ENCODE data around the gene ATXN1. TPM values are rescaled to one million over a fixed set of nuclear protein-coding genes. Genes with fewer than 3 reads are reported as not detected.

Gene ATXN1
- total RNA-seq, 1 experiment from 2014 or later, result 5.6 TPM

- Histone ChIP-seq H3K23ac (ENCODE audit: insufficient read length, low read depth, low read length) (no peak overlapping the region), H3K9ac (ENCODE audit: extremely low read depth, insufficient read length, low read length) (no peak overlapping the region), H3K79me2 (ENCODE audit: insufficient read depth, low read length) (no peaks in the 10 kb centered on the region), H3K27ac (ENCODE audit: insufficient read length, low read depth, low read length) (no peak overlapping the region), H3K9me3 (ENCODE audit: control insufficient read depth, low read depth, low read length) (no peaks in the 10 kb centered on the region), H4K5ac (ENCODE audit: insufficient read length, low read depth, low read length) (no peak overlapping the region), H2BK5ac (ENCODE audit: insufficient read length, low read length) (no peak overlapping the region), H2BK15ac (ENCODE audit: low read depth, low read length) (no peak overlapping the region), H3K23me2 (ENCODE audit: insufficient read length, low read depth, low read length, poor library complexity, severe bottlenecking) (no peaks in the 10 kb centered on the region), H2BK20ac (ENCODE audit: low read depth, low read length, poor library complexity, severe bottlenecking) (no peak overlapping the region), H3K79me1 (ENCODE audit: insufficient read depth, low read depth, low read length, poor library complexity, severe bottlenecking) (no peaks in the 10 kb centered on the region), H3K56ac (ENCODE audit: insufficient read length, low read depth, low read length) (no peak overlapping the region), H2AFZ (ENCODE audit: low read length) (no peak overlapping the region), H2AK5ac (ENCODE audit: insufficient read length, low read length) (no peak overlapping the region), H3K18ac (ENCODE audit: insufficient read length, low read depth, low read length) (no peak overlapping the region), H3K4me1 (ENCODE audit: insufficient read depth, low read length) (no peaks in the 10 kb centered on the region), H3K4me2 (ENCODE audit: insufficient read depth, insufficient read length, low read length) (no peak overlapping the region), H2BK120ac (ENCODE audit: low read depth, low read length, poor library complexity, severe bottlenecking) (no peak overlapping the region), H4K8ac (replicated peaks; ENCODE audit: insufficient read length, low read depth, low read length) (no peak overlapping the region), H3K14ac (ENCODE audit: insufficient read depth, low read length) (no peak overlapping the region), H3K4ac (ENCODE audit: low read depth, low read length) (no peak overlapping the region), H4K20me1 (ENCODE audit: control insufficient read depth, insufficient read depth, insufficient read length) (no peaks in the 10 kb centered on the region), H3T11ph (ENCODE audit: low read length) (no peak overlapping the region), H4K91ac (ENCODE audit: insufficient read length, low read depth, low read length) (no peak overlapping the region), H3K27me3 (ENCODE audit: insufficient read depth, low read length) (no peaks in the 10 kb centered on the region), H2BK12ac (ENCODE audit: insufficient read length, low read depth, low read length) (no peak overlapping the region)
- H3K4me1 Mint-ChIP-seq, result peaks cover 19 to 21% of the 10 kb centered on the region in 2 experiments
- no peak overlapping the region for H3K4me3 Mint-ChIP-seq
- TF ChIP-seq CTCF (conservative IDR thresholded peaks at IDR 0.05), result peak; percentile 82
- WGBS (ENCODE audit: extremely low coverage, insufficient read length, low lambda C conversion rate), result no CpG with 5 or more reads among the region's 7 CpGs
- no peaks in the 10 kb centered on the region; the same call in none of the 2 replicates for H3K27me3 Mint-ChIP-seq (ENCODE audit: low read depth)
- H3K9me3 Mint-ChIP-seq, result no peaks in the 10 kb centered on the region
- no peaks in the 10 kb centered on the region for H3K36me3 Mint-ChIP-seq (ENCODE audit: insufficient read depth in 1 of 3, low read depth in 3 of 3)
- no peak overlapping the region for H3K27ac Mint-ChIP-seq
- peak; percentile 67 for DNase-seq
These were observed 444.5 kb downstream of the ATXN1 start for GRCh38 chr6:16316741-16317251.
